ENCODE data around the gene GNG2.

DNA sequence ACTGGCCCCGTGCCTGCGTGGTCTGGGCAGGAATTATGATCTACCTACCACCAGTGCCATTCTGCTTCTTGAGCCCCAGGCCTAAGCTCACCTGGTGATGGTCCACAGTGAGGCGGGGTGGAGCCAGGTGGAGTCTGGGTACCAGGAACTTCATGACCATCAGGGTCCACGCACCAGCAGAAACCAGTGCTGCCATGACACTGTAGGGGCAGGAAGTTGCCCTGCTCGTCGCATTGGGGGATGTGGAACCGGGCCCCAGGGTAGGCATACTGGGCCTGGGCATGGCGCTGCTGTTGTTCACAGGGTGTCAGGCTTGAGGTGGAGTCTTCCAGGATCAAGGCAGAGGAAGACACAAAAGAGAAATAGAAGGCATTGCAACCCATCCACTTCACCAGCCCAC lies 158.6 kb downstream of the GNG2 start:
- TF ChIP-seq, protein P1, sequence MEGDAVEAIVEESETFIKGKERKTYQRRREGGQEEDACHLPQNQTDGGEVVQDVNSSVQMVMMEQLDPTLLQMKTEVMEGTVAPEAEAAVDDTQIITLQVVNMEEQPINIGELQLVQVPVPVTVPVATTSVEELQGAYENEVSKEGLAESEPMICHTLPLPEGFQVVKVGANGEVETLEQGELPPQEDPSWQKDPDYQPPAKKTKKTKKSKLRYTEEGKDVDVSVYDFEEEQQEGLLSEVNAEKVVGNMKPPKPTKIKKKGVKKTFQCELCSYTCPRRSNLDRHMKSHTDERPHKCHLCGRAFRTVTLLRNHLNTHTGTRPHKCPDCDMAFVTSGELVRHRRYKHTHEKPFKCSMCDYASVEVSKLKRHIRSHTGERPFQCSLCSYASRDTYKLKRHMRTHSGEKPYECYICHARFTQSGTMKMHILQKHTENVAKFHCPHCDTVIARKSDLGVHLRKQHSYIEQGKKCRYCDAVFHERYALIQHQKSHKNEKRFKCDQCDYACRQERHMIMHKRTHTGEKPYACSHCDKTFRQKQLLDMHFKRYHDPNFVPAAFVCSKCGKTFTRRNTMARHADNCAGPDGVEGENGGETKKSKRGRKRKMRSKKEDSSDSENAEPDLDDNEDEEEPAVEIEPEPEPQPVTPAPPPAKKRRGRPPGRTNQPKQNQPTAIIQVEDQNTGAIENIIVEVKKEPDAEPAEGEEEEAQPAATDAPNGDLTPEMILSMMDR (IDR thresholded peaks at IDR 0.05) = no peak
- TF ChIP-seq POLR2AphosphoS5 (IDR thresholded peaks at IDR 0.05) (no peak), POLR2A (IDR thresholded peaks at IDR 0.05) (no peak)

Measured in transverse colon (tissue), 4 donors.